Measurements from ENCODE around the gene POMT1.

GRCh38 chr9:131469951-131470350 lies 32.8 kb upstream of the POMT1 start:
- TF ChIP-seq CTCF (IDR thresholded peaks at IDR 0.05): no peak
- no peak for TF ChIP-seq POLR2AphosphoS5 (IDR thresholded peaks at IDR 0.05; ENCODE audit: low read depth, low read length)
- no peak for TF ChIP-seq REST (IDR thresholded peaks at IDR 0.05; ENCODE audit: insufficient read depth in 1 of 2, low read depth in 2 of 2, low read length in 1 of 2)
